ENCODE measurements around the gene TRIM54. TPM values are rescaled to one million over a fixed set of nuclear protein-coding genes. Genes with fewer than 3 reads are reported as not detected.
"Not testable (repeated sequence)": the region's sequence is repeated elsewhere in the genome, so short reads cannot be mapped to it uniquely, and the experiment has no call there.

The TRIM54 gene
- total RNA-seq, 4 donors from 2014 or later, result 0.21 to 2.7 (median 1.3) TPM

DNA sequence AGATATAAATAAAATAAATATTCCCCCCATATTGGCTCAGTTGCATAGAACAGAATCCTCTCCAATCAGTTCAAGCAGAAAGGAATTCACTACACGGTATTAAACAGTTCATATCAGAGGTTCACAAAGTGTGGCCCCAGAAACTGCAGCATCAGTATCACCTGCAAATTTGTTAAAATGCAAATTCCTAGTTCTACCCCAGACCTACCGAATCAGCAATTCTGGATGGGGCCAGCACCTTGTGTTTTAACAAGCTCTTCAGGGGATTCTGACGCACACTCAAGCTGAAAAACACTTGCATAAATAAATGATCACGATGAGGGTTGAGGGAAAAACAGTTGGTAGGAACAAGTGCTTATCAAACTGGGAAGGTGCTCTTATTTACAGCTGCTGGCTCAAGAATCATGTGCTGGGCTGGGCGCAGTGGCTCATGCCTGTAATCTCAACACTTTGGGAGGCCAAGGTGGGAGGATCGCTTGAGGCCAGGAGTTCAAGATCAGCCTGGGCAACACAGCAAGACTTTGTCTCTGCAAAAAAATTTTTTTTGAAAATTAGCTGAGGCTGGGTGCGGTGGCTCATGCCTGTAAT, 68.0 kb downstream of the TRIM54 start:
- no peaks in the 10 kb centered on the region for H3K27me3 ChIP-seq
- no peak overlapping the region for H3K27ac ChIP-seq
- no peaks in the 10 kb centered on the region for H3K36me3 ChIP-seq
- no peaks in the 10 kb centered on the region for H3K9me3 ChIP-seq
- no peak overlapping the region for H3K4me3 ChIP-seq
- WGBS, 2 donors, result 72% methylated on average over 7 of the region's 7 CpGs
- no peak for DNase-seq (ENCODE audit: low spot score in 2 of 2)
- peaks cover 0 to 44% (median 6%) of the 10 kb centered on the region in 4 donors for H3K4me1 ChIP-seq
- TF ChIP-seq, protein P1, sequence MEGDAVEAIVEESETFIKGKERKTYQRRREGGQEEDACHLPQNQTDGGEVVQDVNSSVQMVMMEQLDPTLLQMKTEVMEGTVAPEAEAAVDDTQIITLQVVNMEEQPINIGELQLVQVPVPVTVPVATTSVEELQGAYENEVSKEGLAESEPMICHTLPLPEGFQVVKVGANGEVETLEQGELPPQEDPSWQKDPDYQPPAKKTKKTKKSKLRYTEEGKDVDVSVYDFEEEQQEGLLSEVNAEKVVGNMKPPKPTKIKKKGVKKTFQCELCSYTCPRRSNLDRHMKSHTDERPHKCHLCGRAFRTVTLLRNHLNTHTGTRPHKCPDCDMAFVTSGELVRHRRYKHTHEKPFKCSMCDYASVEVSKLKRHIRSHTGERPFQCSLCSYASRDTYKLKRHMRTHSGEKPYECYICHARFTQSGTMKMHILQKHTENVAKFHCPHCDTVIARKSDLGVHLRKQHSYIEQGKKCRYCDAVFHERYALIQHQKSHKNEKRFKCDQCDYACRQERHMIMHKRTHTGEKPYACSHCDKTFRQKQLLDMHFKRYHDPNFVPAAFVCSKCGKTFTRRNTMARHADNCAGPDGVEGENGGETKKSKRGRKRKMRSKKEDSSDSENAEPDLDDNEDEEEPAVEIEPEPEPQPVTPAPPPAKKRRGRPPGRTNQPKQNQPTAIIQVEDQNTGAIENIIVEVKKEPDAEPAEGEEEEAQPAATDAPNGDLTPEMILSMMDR (IDR thresholded peaks at IDR 0.05), result no peak
- TF ChIP-seq EP300 (IDR thresholded peaks at IDR 0.05) (no peak), POLR2A (IDR thresholded peaks at IDR 0.05) (no peak)

DNA sequence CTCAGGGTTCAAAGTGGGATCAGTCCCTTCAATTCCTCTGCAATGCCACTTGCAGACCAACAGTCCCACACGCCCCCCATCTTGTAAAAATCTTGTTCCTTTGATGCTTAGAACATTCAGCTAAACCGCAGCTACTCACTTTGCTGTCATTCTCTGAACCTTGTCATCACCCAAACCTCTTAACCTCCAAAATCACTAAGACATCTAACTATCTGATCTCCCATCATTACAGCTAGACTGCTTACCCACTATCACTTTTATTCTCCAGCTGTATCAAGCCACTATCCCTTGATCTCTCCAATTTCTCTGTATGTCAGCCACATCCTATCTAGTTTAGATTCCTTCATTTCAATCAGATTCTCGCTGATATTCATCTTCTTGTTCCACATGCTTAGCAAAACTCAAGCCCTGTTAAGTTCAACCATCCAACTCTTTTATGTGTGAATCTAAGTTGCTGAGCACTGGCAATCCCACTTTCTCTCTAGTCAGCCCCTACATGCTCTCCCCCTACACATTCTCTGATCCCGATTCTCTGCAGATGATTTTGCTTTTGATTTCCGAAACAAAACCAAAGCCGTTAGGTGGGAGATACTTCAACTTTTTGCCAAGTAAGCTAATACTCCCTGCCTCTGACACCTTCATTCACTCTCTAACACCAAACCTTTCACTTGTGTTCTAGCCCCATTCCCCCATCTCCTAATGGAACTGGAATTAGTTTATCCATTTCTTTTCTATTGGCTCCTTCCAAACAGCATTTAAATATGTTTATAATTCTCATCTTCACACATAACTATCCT, 69.8 kb downstream of the TRIM54 start:
- Histone ChIP-seq H3K27ac (no peak overlapping the region), H3K4me1 (peaks cover 0 to 52% (median 13%) of the 10 kb centered on the region in 4 donors), H3K4me3 (no peak overlapping the region), H3K9me3 (no peaks in the 10 kb centered on the region), H3K36me3 (no peaks in the 10 kb centered on the region), H3K27me3 (no peaks in the 10 kb centered on the region)
- no peak for TF ChIP-seq POLR2A (IDR thresholded peaks at IDR 0.05)
- TF ChIP-seq, protein P1 (IDR thresholded peaks at IDR 0.05), result no peak
- no peak for TF ChIP-seq EP300 (IDR thresholded peaks at IDR 0.05)
- 81 to 88% methylated on average over 6 of the region's 6 CpGs for WGBS, 2 donors
- DNase-seq (ENCODE audit: low spot score in 2 of 2), result no peak

DNA sequence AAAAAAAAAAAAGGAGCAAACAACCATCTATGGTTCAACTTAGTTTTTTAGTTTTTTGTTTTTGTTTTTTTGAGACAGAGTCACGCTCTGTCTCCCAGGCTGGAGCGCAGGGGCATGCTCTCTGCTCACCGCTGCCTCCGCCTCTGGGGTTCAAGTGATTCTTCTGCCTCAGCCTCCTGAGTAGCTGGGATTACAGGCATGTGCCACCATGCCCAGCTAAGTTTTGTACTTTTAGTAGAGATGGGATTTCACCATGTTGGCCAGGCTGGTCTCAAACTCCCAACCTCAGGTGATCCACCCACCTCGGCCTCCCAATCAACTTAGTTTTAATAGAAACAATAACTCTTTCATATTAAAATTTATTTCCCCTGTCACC, 71.1 kb downstream of the TRIM54 start:
- not testable (repeated sequence) for DNase-seq (ENCODE audit: low spot score in 2 of 2)
- 91 to 95% methylated on average over 5 of the region's 5 CpGs for WGBS, 2 donors

DNA sequence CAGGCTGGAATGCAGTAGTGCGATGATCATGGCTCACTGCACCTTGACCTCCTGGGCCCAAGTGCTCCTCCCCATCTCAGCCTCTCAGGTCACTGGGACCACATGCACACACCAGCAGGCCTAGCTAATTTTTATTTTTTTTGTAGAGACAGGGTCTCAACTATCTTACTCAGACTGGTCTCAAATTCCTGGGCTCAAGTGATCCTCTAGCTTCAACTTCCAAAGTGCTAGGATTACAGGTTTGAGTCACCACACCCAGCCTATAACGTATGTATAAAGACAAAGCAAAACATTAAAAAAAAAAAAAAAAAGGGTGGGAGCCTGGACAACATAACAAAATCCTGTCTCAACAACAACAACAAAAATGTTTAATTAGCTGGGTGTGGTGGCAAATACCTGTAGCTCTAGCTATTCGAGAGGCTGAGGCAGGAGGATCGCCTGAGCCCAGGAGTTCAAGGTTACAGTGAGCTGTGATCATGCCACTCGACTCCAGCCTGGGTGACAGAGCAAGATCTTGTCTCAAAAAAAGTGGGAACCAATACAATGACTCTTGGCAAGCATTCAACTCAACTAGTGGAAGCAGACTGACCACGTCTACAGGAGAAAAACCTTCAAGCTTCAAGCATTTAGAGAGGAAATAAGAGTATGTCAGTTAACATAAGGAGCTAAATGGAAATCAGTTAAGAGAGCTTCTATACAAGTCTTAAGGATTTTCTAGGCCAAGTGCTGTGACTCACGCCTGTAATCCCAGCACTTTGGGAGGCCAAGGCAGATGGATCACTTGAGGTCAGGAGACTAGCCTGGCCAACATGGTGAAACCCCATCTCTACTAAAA, 71.8 kb downstream of the TRIM54 start:
- no peak for DNase-seq (ENCODE audit: low spot score in 2 of 2)
- Histone ChIP-seq H3K4me3 (no peak overlapping the region), H3K9me3 (no peaks in the 10 kb centered on the region), H3K27me3 (no peaks in the 10 kb centered on the region), H3K4me1 (peaks cover 0 to 54% (median 18%) of the 10 kb centered on the region in 4 donors), H3K36me3 (no peaks in the 10 kb centered on the region), H3K27ac (no peak overlapping the region)
- WGBS, 2 donors, result 73 to 77% methylated on average over 7 of the region's 7 CpGs
- TF ChIP-seq, protein P1 (IDR thresholded peaks at IDR 0.05), result no peak
- TF ChIP-seq POLR2A (IDR thresholded peaks at IDR 0.05) (no peak), EP300 (IDR thresholded peaks at IDR 0.05) (no peak)

More for the DNA sequence above, 71.1 kb downstream of the TRIM54 start:
- H3K4me1 ChIP-seq, result peaks cover 0 to 54% (median 18%) of the 10 kb centered on the region in 4 donors
- not testable (repeated sequence) for H3K27ac ChIP-seq, H3K4me3 ChIP-seq, H3K9me3 ChIP-seq, H3K27me3 ChIP-seq, H3K36me3 ChIP-seq

DNA sequence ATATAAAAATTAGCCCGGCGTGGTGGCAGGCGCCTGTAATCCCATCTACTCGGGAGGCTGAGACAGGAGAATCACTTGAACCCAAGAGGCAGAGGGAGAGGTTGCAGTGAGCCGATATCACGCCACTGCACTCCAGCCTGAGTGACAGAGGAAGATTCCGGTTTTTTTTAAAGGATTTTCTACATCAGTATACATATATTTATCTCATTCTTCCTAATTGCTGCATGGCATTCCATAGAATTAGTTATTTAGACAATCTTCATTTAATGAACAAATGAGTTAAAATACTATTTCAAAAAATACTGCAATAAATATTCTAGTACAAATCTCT, 72.3 kb downstream of the TRIM54 start:
- H3K4me3 ChIP-seq, result no peak overlapping the region
- H3K27me3 ChIP-seq, result no peaks in the 10 kb centered on the region
- DNase-seq (ENCODE audit: low spot score in 2 of 2), result no peak
- TF ChIP-seq EP300 (IDR thresholded peaks at IDR 0.05) (no peak), POLR2A (IDR thresholded peaks at IDR 0.05) (no peak)
- TF ChIP-seq, protein P1 (IDR thresholded peaks at IDR 0.05), result no peak
- WGBS, 2 donors, result 90 to 94% methylated on average over 7 of the region's 7 CpGs
- no peaks in the 10 kb centered on the region for H3K36me3 ChIP-seq
- no peak overlapping the region for H3K27ac ChIP-seq
- no peaks in the 10 kb centered on the region for H3K9me3 ChIP-seq
- H3K4me1 ChIP-seq, result peaks cover 0 to 54% (median 18%) of the 10 kb centered on the region in 4 donors

Measured in tibial nerve (tissue), 4 donors.